ENCODE results near the gene ARHGEF39. TPM values are rescaled to one million over a fixed set of nuclear protein-coding genes. Genes with fewer than 3 reads are reported as not detected.
A peak's percentile ranks its signal among the peaks of the same experiment; 100 is the strongest.

ARHGEF39 gene
- total and polyA plus RNA-seq, 2 donors from 2014 or later, result 0.17 to 0.72 TPM

DNA sequence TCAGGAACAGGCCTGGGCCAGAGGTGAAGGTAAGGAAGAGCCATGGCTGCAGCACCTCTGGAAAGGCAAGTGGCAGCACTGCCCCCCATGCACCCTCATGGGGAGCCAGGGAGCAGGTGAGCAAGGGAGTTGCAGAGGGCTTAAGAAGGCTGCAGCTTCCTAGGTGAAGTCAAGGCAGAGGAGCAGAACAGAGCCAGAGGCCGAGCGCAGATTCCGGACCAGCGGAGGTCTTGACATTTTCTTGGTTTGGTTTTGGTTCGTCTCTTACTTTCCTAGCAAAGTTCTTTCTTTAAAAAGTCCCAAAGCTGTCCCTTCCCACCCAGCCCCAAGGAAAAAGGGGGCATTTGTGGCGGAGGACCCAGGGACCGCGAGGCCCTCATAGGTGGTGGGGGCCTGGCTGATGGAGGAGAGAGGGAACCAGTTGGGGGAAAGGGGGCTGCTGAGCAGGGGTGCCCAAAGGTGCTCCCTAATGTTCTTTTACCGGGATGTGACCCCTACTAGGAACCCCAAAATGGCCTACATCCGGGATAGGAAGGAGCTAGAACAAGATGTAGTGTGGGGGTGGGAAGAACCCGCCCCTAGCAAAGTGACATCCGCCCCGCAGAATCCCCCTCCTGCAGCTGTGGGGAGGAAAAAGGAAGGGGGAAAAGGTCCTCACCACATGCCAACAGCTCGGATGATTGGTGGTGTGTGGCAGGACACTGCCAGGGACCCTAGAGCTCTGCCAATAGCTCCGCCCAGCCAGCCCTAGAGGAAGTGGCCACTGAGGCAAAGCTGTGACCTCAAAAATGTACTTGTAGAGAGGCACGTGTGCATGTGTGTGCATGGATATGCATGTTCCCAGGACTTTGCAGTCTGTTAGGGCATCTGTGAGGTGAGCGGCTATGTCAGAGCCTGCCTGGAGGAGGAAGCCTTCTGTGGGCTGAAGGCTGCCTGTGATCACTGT is 45.9 kb downstream of the ARHGEF39 start:
- Histone ChIP-seq H3K9ac (ENCODE audit: low read length in 3 of 3) (no peak overlapping the region), H3K4me1 (ENCODE audit: control insufficient read depth in 2 of 3, insufficient read depth in 2 of 3, low read depth in 1 of 3, low read length in 3 of 3) (peaks cover 0 to 10% (median 0%) of the 10 kb centered on the region in 3 donors), H3K4me3 (ENCODE audit: low read length in 3 of 3) (no peak overlapping the region), H3K9me3 (ENCODE audit: control insufficient read depth in 2 of 3, insufficient read depth in 1 of 3, low read length in 3 of 3) (no peaks in the 10 kb centered on the region), H3K36me3 (ENCODE audit: control insufficient read depth in 2 of 3, insufficient read depth in 3 of 3, low read length in 3 of 3) (no peaks in the 10 kb centered on the region), H3K27ac (ENCODE audit: low read depth in 2 of 2, low read length in 2 of 2) (no peak overlapping the region), H3K27me3 (ENCODE audit: control insufficient read depth, insufficient read depth, low read length) (peaks cover 5% of the 10 kb centered on the region)
- DNase-seq, result peak in 1 of 5 donors; percentile 32
- intact Hi-C loops (cut with DNase I), result no loop called here
- no peak for TF ChIP-seq CTCF (IDR thresholded peaks at IDR 0.05; ENCODE audit: borderline replicate concordance, extremely low read depth, insufficient read depth)
- FAIRE-seq, result no peak

DNA sequence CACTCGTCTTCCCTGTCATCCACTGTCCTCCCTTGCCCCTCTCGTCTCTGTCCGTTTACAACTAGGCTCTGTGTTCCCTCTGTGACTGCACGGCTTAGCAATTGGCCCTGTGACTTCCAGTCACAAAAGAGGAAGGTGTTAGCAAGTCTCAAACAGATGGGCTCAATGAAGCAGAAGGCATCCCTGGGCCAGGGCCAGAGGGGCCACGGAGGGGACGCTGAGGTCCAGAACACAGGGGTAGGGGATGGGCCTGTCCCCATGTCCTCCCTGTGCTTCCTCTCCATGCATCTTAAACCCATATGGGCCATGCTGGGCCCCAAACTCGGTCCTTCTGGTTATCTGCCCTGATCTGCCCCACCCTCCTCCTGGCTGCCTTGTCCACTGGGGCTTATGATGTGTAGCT is 46.7 kb downstream of the ARHGEF39 start, which contains the start of gene CD72:
Gene CD72, minus strand, starts transcription at position 89 of the 403 bp plus-strand sequence. CDS start 110 bp downstream, outside the sequence.
- no peak for TF ChIP-seq CTCF (IDR thresholded peaks at IDR 0.05; ENCODE audit: borderline replicate concordance, extremely low read depth, insufficient read depth)
- Histone ChIP-seq H3K4me1 (ENCODE audit: control insufficient read depth in 2 of 3, insufficient read depth in 2 of 3, low read depth in 1 of 3, low read length in 3 of 3) (peaks cover 0 to 10% (median 0%) of the 10 kb centered on the region in 3 donors), H3K27me3 (ENCODE audit: control insufficient read depth, insufficient read depth, low read length) (peaks cover 5% of the 10 kb centered on the region), H3K4me3 (ENCODE audit: low read length in 3 of 3) (peak within 1 kb of the TSS; percentile 37 to 61 (median 58)), H3K9me3 (ENCODE audit: control insufficient read depth in 2 of 3, insufficient read depth in 1 of 3, low read length in 3 of 3) (no peaks in the 10 kb centered on the region), H3K27ac (ENCODE audit: low read depth in 2 of 2, low read length in 2 of 2) (no peak within 1 kb of the TSS), H3K9ac (ENCODE audit: low read length in 3 of 3) (peak within 1 kb of the TSS in 2 of 3 donors; percentile 42 to 51), H3K36me3 (ENCODE audit: control insufficient read depth in 2 of 3, insufficient read depth in 3 of 3, low read length in 3 of 3) (no peaks in the 10 kb centered on the region)
- FAIRE-seq, result no peak
- DNase-seq, result no peak
- intact Hi-C loops (cut with DNase I), result no loop called here

GRCh38 chr9:35617548-35617947 is 47.4 kb downstream of the ARHGEF39 start:
- FAIRE-seq (no peak), DNase-seq (no peak)
- intact Hi-C loops (cut with DNase I), result no loop called here
- H3K36me3 ChIP-seq (ENCODE audit: control insufficient read depth in 2 of 3, insufficient read depth in 3 of 3, low read length in 3 of 3), result no peaks in the 10 kb centered on the region
- no peak for TF ChIP-seq CTCF (IDR thresholded peaks at IDR 0.05; ENCODE audit: borderline replicate concordance, extremely low read depth, insufficient read depth)
- H3K9ac ChIP-seq (ENCODE audit: low read length in 3 of 3), result peak overlapping the region in 1 of 3 donors; percentile 51
- H3K27me3 ChIP-seq (ENCODE audit: control insufficient read depth, insufficient read depth, low read length), result peaks cover 5% of the 10 kb centered on the region
- no peaks in the 10 kb centered on the region for H3K9me3 ChIP-seq (ENCODE audit: control insufficient read depth in 2 of 3, insufficient read depth in 1 of 3, low read length in 3 of 3)
- H3K27ac ChIP-seq (ENCODE audit: low read depth in 2 of 2, low read length in 2 of 2), result no peak overlapping the region
- peaks cover 0 to 10% (median 0%) of the 10 kb centered on the region in 3 donors for H3K4me1 ChIP-seq (ENCODE audit: control insufficient read depth in 2 of 3, insufficient read depth in 2 of 3, low read depth in 1 of 3, low read length in 3 of 3)
- H3K4me3 ChIP-seq (ENCODE audit: low read length in 3 of 3), result peak overlapping the region in 2 of 3 donors; percentile 58 to 61
